K562 (cell line): ENCODE measurements around the gene MYADM. TPM values are rescaled to one million over a fixed set of nuclear protein-coding genes. Genes with fewer than 3 reads are reported as not detected.

Source experiments
- ATAC-seq: fragments of 200-7000 bp; cut with Tn5 transposase; 3 replicates; pipeline ENCODE4 v1.9.1; 2020; ENCODE audit warnings: moderate library complexity
- BruUV-seq: library from RNA; stranded (reverse); fragments of 400-500 nt; replicated peaks from 2 replicates; lab custom pipeline; 2021; lab: Mats Ljungman, UMichigan
- CTCF ChIA-PET: fragments of 300-600 bp; formaldehyde crosslinking; extraction: SDS; loops from one replicate; lab custom pipeline; 2021; ENCODE audit warnings: low intra/inter-chr PET ratio; lab: Yijun Ruan, JAX
- POLR2A ChIA-PET: fragments of 300-600, 350-650 bp; sonication (Branson Sonifier 250); formaldehyde crosslinking; extraction: SDS; loops from one replicate; lab custom pipeline; 2021; ENCODE audit warnings: antibody characterized with exemption, inconsistent platforms; lab: Yijun Ruan, JAX
- DNase-seq, 4 experiments: peaks; one replicate each; pipeline versions ENCODE4 v3.0.0 to v3.0.0-alpha.2; 2011 to 2018; ENCODE audit warnings: low spot score in 3 of 4, mixed read lengths in 3 of 4; ENCODE audit errors: extremely low read depth in 1 of 4
- FAIRE-seq: peaks from 2 replicates; lab custom pipeline; 2011; peaks lifted over from hg19 to GRCh38; lab: Jason Lieb, UNC
- H2AFZ ChIP-seq: 2 replicates; pipeline ENCODE4 v1.6.0; 2011; ENCODE audit warnings: low read depth, low read length, control low read depth, inconsistent platforms
- H3K27ac ChIP-seq: fragments of 200-600 bp; 3 replicates; pipeline ENCODE4 v1.8.0; 2011; ENCODE audit warnings: low read depth, mild to moderate bottlenecking, control low read depth, inconsistent platforms, low read length, moderate library complexity, mixed read lengths; ENCODE audit errors: extremely low read depth
- H3K27me3 ChIP-seq, 2 experiments: fragments of 300-600 bp in 1 of 2; 2 replicates in 1 of 2; 3 replicates in 1 of 2; pipeline versions ENCODE4 v1.6.0 to v1.8.0; 2011; ENCODE audit warnings: inconsistent platforms in 2 of 2, low read length in 2 of 2, mild to moderate bottlenecking in 1 of 2, mixed read lengths in 1 of 2, moderate library complexity in 1 of 2; ENCODE audit not compliant: control insufficient read depth in 2 of 2, insufficient read depth in 2 of 2
- H3K36me3 ChIP-seq: fragments of 300-600 bp; 3 replicates; pipeline ENCODE4 v1.8.0; 2011; ENCODE audit warnings: mild to moderate bottlenecking, low read length, inconsistent platforms; ENCODE audit not compliant: control insufficient read depth, insufficient read depth
- H3K4me1 ChIP-seq, 2 experiments: fragments of 200-600 bp in 1 of 2; replicated peaks in 1 of 2; 2 replicates in 1 of 2; 3 replicates in 1 of 2; pipeline versions ENCODE4 v1.5.1 to v1.8.0; 2011; ENCODE audit warnings: inconsistent platforms in 2 of 2, low read length in 2 of 2, mild to moderate bottlenecking in 1 of 2, mixed read lengths in 1 of 2, moderate library complexity in 1 of 2; ENCODE audit not compliant: control insufficient read depth in 2 of 2, insufficient read depth in 2 of 2
- H3K4me2 ChIP-seq: 2 replicates; pipeline ENCODE4 v1.6.1; 2011; ENCODE audit warnings: low read length, control low read depth, inconsistent platforms, mixed read lengths; ENCODE audit not compliant: insufficient read depth
- H3K4me3 ChIP-seq: fragments of 200-600 bp; sonication (generic), shearing (Covaris generic); 2 replicates; pipeline ENCODE4 v1.5.1; 2016; ENCODE audit warnings: control low read depth, inconsistent platforms
- H3K79me2 ChIP-seq: fragments of 200-600 bp; 3 replicates; pipeline ENCODE4 v1.8.0; 2011; ENCODE audit warnings: low read length, inconsistent platforms; ENCODE audit not compliant: control insufficient read depth, insufficient read depth
- H3K9ac ChIP-seq, 2 experiments: 2 replicates each; pipeline versions ENCODE4 v1.6.0 to v1.6.1; 2011; ENCODE audit warnings: low read depth in 2 of 2, low read length in 2 of 2, control low read depth in 1 of 2, inconsistent platforms in 1 of 2, mild to moderate bottlenecking in 1 of 2, mixed read lengths in 1 of 2; ENCODE audit not compliant: insufficient read depth in 1 of 2
- H3K9me1 ChIP-seq: one replicate; pipeline ENCODE4 v1.6.0; 2011; ENCODE audit warnings: inconsistent platforms, mild to moderate bottlenecking, low read length, moderate library complexity; ENCODE audit not compliant: control insufficient read depth, insufficient read depth
- H3K9me3 ChIP-seq: replicated peaks from 2 replicates; pipeline ENCODE4 v1.5.1; 2011; ENCODE audit warnings: low read depth, low read length, inconsistent platforms; ENCODE audit not compliant: control insufficient read depth, insufficient read depth
- H4K20me1 ChIP-seq: replicated peaks from 2 replicates; pipeline ENCODE4 v1.6.1; 2011; ENCODE audit warnings: low read length, inconsistent platforms, mixed read lengths; ENCODE audit not compliant: control insufficient read depth, insufficient read depth
- ATF1 ChIP-seq, 2 experiments: fragments of 450-650 bp in 1 of 2; IDR thresholded peaks; 2 replicates each; pipeline ENCODE4 v1.6.1; 2016; ENCODE audit warnings: missing compliant biosample characterization in 1 of 2, missing genetic modification characterization in 1 of 2
- SREBF2 ChIP-seq: sonication (generic); formaldehyde crosslinking; IDR thresholded peaks from 2 replicates; pipeline ENCODE4 v1.4.0; 2020; ENCODE audit warnings: mild to moderate bottlenecking, missing genetic modification reagents
- WGBS: fragments of 100-300 bp; shearing (Covaris generic); methylation state at CpG from one replicate; pipeline ENCODE4 v1.1.6; 2016; ENCODE audit warnings: low coverage, mixed read lengths; ENCODE audit not compliant: insufficient coverage; ENCODE audit errors: missing lambda C conversion rate; 5-methylcytosine and 5-hydroxymethylcytosine counted together
- in situ Hi-C: fragments of 300-500 bp; cut with MboI; formaldehyde crosslinking; loops from 4 replicates; pipeline ENCODE4 v1.15.0; 2018; ENCODE audit warnings: inconsistent platforms, mixed read lengths
- intact Hi-C: fragments of 100-400 bp; cut with micrococcal nuclease; formaldehyde crosslinking; loops from 2 replicates; pipeline ENCODE4 v1.14.2; 2022
- polyA plus RNA-seq, 8 experiments: library from polyadenylated mRNA; depleted of rRNA in 4 of 8; stranded (reverse) in 5 of 8; unstranded in 3 of 8; fragments of >200 nt; fragmentation: Nextera tagmentation in 2 of 8; fragmentation: Illumina TruSeq in 1 of 8; extraction: Ambion mirVana in 2 of 8; extraction: Trizol in 1 of 8; gene quantifications; 2 replicates each; pipeline versions ENCODE4 v1.2.1 to v1.2.3, GENCODE V29; 2011 to 2014; ENCODE audit warnings: inconsistent platforms in 1 of 8, missing spikeins in 1 of 8
- total RNA-seq, 7 experiments: library from RNA; depleted of rRNA in 6 of 7; stranded (reverse); fragments of >200 nt in 6 of 7; fragmentation: Illumina TruSeq in 2 of 7; extraction: Trizol in 2 of 7; gene quantifications; 2 replicates each; pipeline versions ENCODE4 v1.2.1 to v1.2.3, GENCODE V29; 2011 to 2021; ENCODE audit warnings: low replicate concordance in 1 of 7
- TF ChIP-seq, protein P1 (sequence below), 2 experiments: fragments of 450-650 bp in 1 of 2; sonication (generic) in 1 of 2; formaldehyde crosslinking in 1 of 2; IDR thresholded peaks in 1 of 2; conservative IDR thresholded peaks in 1 of 2; 2 replicates each; pipeline versions ENCODE4 v1.6.1 to v1.8.1; 2016 to 2023; ENCODE audit warnings: mild to moderate bottlenecking in 2 of 2, moderate library complexity in 2 of 2, inconsistent platforms in 1 of 2, missing genetic modification reagents in 1 of 2

MYADM gene
- total and polyA plus RNA-seq, 9 of the 15 experiments (the other 6 are each of a cell fraction or from before 2014, with no cell fraction given) = 4.5 to 70.3 (median 14.4) TPM

DNA sequence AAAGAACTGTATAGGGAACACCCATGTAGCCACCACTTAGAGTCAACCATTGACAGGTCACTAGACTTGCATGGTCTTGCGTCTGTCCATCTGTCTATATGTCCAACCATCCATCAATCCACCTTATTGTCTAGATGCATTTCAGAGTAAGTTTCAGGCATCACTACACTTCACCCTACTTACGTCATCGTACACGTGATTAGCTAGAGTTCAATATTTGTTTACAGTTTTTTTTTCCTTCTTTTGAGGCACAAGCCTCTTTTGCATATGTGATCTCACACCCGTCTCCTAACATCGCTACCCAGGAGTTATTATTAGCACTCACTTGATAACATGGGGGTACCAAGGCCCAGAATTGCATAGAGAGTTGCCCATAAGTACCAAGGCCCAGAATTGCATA, 48.3 kb downstream of the MYADM start:
- 7% methylated on average over 6 of the region's 6 CpGs for WGBS
- Histone ChIP-seq H3K27ac (no peak overlapping the region), H2AFZ (no peak overlapping the region), H3K4me3 (no peak overlapping the region), H3K9ac (no peak overlapping the region), H3K36me3 (no peaks in the 10 kb centered on the region), H4K20me1 (0 out of 2 replicates have a peak, but pooled peaks cover 7% of the 10 kb centered on the region), H3K4me2 (no peak overlapping the region), H3K4me1 (peaks cover 0 to 4% of the 10 kb centered on the region in 2 experiments; a peak in 1 of 5 replicates), H3K9me1 (no peaks in the 10 kb centered on the region), H3K27me3 (peaks cover 15 to 33% of the 10 kb centered on the region in 2 experiments; a peak in 4 of 5 replicates), H3K9me3 (no peaks in the 10 kb centered on the region), H3K79me2 (no peaks in the 10 kb centered on the region)
- intact Hi-C loops (loop anchor here (10.0 kb wide), 1 partner anchor 61 kb away; no protein-coding TSS in a partner anchor), in situ Hi-C loops (no loop called here)
- TF ChIP-seq, protein P1, sequence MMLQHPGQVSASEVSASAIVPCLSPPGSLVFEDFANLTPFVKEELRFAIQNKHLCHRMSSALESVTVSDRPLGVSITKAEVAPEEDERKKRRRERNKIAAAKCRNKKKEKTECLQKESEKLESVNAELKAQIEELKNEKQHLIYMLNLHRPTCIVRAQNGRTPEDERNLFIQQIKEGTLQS (IDR thresholded peaks at IDR 0.05) = peak; percentile 39
- TF ChIP-seq, protein P1 (CRISPR knock-in tag; conservative IDR thresholded peaks at IDR 0.05) = no peak
- no peak for TF ChIP-seq ATF1 (CRISPR knock-in tag; IDR thresholded peaks at IDR 0.05)
- 0 out of 2 replicates have a peak, but pooled peaks have one; percentile 19 for TF ChIP-seq ATF1 (tag; IDR thresholded peaks at IDR 0.05)
- no peak for TF ChIP-seq SREBF2 (CRISPR knock-in tag)
- no peak for ATAC-seq
- POLR2A ChIA-PET = no interaction called here
- no peak for FAIRE-seq
- no peak for DNase-seq
- no TSS peak for BruUV-seq
- CTCF ChIA-PET = interaction anchor here (0.7 kb wide), 1 partner anchor 74 kb away, joined by 3 read pairs; no protein-coding TSS in a partner anchor
